IPS DF 19.7 (cell line): ENCODE measurements around the gene DDX41.
"Not testable (repeated sequence)": the region's sequence is repeated elsewhere in the genome, so short reads cannot be mapped to it uniquely, and the experiment has no call there.

Experiments
- DNase-seq: peaks from one replicate; pipeline ENCODE4 v3.0.0-alpha.2; 2013; ENCODE audit warnings: low read depth, low spot score

DDX41 gene

GRCh38 chr5:177537389-177538361 is 20.9 kb upstream of the DDX41 start:
- no peak for DNase-seq

GRCh38 chr5:177536386-177536785 is 19.6 kb upstream of the DDX41 start:
- DNase-seq, result no peak

- no peak for DNase-seq
These were observed 18.4 kb upstream of the DDX41 start for GRCh38 chr5:177535125-177535524.

- not testable (repeated sequence) for DNase-seq
These were observed 17.7 kb upstream of the DDX41 start for GRCh38 chr5:177534433-177534832.

- DNase-seq, result no peak
These were observed 14.6 kb upstream of the DDX41 start for GRCh38 chr5:177531209-177531940.

- no peak for DNase-seq
These were observed 13.9 kb upstream of the DDX41 start for GRCh38 chr5:177530638-177531037.

GRCh38 chr5:177529247-177530203 is 12.8 kb upstream of the DDX41 start:
- DNase-seq, result no peak

GRCh38 chr5:177528631-177529030 is 11.9 kb upstream of the DDX41 start:
- no peak for DNase-seq

GRCh38 chr5:177527595-177527994 is 10.8 kb upstream of the DDX41 start:
- no peak for DNase-seq

- DNase-seq, result no peak
These were observed 10.0 kb upstream of the DDX41 start for GRCh38 chr5:177526791-177527190.

GRCh38 chr5:177526191-177526590 is 9.4 kb upstream of the DDX41 start:
- no peak for DNase-seq

- DNase-seq, result no peak
These were observed 8.3 kb upstream of the DDX41 start for GRCh38 chr5:177524941-177525655.

GRCh38 chr5:177524539-177524900 is 7.8 kb upstream of the DDX41 start:
- no peak for DNase-seq

GRCh38 chr5:177523711-177524538 is 7.2 kb upstream of the DDX41 start:
- no peak for DNase-seq

GRCh38 chr5:177520916-177521513 is 4.3 kb upstream of the DDX41 start:
- no peak for DNase-seq

GRCh38 chr5:177520271-177520670 is 3.5 kb upstream of the DDX41 start:
- DNase-seq, result no peak

GRCh38 chr5:177519463-177520235 is 2.9 kb upstream of the DDX41 start:
- no peak for DNase-seq

- DNase-seq, result no peak
These were observed 1.2 kb downstream of the DDX41 start for GRCh38 chr5:177515580-177515979.

- no peak for DNase-seq
These were observed 2.2 kb downstream of the DDX41 start for GRCh38 chr5:177514541-177514940.
